Loucy (cell line): Measurements from ENCODE around the gene CGB3.
"Not testable (repeated sequence)": the region's sequence is repeated elsewhere in the genome, so short reads cannot be mapped to it uniquely, and the experiment has no call there.

ENCODE experiments used
- H2AFZ ChIP-seq: fragments of 200-600 bp; sonication (generic); 2 replicates; pipeline ENCODE4 v1.6.0; 2016; ENCODE audit warnings: antibody characterized with exemption, mild to moderate bottlenecking, low read length, moderate library complexity
- H3F3A ChIP-seq: fragments of 200-600 bp; 2 replicates; pipeline ENCODE4 v1.6.0; 2016; ENCODE audit warnings: antibody characterized with exemption, low read depth, mild to moderate bottlenecking
- H3K27me3 ChIP-seq: fragments of 200-600 bp; sonication (generic); 2 replicates; pipeline ENCODE4 v1.6.1; 2014; ENCODE audit warnings: low read length, mild to moderate bottlenecking; ENCODE audit not compliant: insufficient read depth, poor library complexity, severe bottlenecking
- H3K36me3 ChIP-seq: fragments of 200-600 bp; sonication (generic); 2 replicates; pipeline ENCODE4 v1.6.1; 2016; ENCODE audit warnings: low read length; ENCODE audit not compliant: insufficient read depth
- H3K4me1 ChIP-seq: fragments of 200-600 bp; sonication (generic); 2 replicates; pipeline ENCODE4 v1.5.1; 2014; ENCODE audit warnings: low read length, mild to moderate bottlenecking; ENCODE audit not compliant: insufficient read depth, poor library complexity, severe bottlenecking
- H3K4me2 ChIP-seq: fragments of 200-600 bp; sonication (generic); 2 replicates; pipeline ENCODE4 v1.6.0; 2014; ENCODE audit warnings: antibody characterized with exemption, low read length, low read depth, mild to moderate bottlenecking; ENCODE audit not compliant: poor library complexity, severe bottlenecking
- H3K4me3 ChIP-seq: fragments of 200-600 bp; sonication (generic); 2 replicates; pipeline ENCODE4 v1.5.1; 2014; ENCODE audit warnings: low read length, mild to moderate bottlenecking, mixed read lengths; ENCODE audit not compliant: poor library complexity, severe bottlenecking
- H3K79me2 ChIP-seq: fragments of 200-600 bp; sonication (generic); 2 replicates; pipeline ENCODE4 v1.6.1; 2014; ENCODE audit warnings: low read length; ENCODE audit not compliant: insufficient read depth
- H3K9ac ChIP-seq: fragments of 200-600 bp; sonication (generic); 2 replicates; pipeline ENCODE4 v1.6.0; 2014; ENCODE audit warnings: mild to moderate bottlenecking, low read depth, low read length, moderate library complexity; ENCODE audit not compliant: poor library complexity, severe bottlenecking
- H3K9me2 ChIP-seq: fragments of 200-600 bp; sonication (generic); replicated peaks from 2 replicates; pipeline ENCODE4 v1.6.1; 2016; ENCODE audit warnings: low read depth, low read length, mixed read lengths
- H3K9me3 ChIP-seq: fragments of 200-600 bp; sonication (generic); 2 replicates; pipeline ENCODE4 v1.6.1; 2014; ENCODE audit warnings: mild to moderate bottlenecking, antibody characterized with exemption, low read length, low read depth; ENCODE audit not compliant: insufficient read depth
- H4K20me1 ChIP-seq: fragments of 200-600 bp; sonication (generic); 2 replicates; pipeline ENCODE4 v1.6.0; 2014; ENCODE audit warnings: antibody characterized with exemption, low read length, mild to moderate bottlenecking; ENCODE audit not compliant: insufficient read depth, poor library complexity, severe bottlenecking
- TF ChIP-seq, protein P1 (sequence below): fragments of 200-600 bp; sonication (generic); conservative IDR thresholded peaks from 2 replicates; pipeline ENCODE4 v1.5.1; 2014; ENCODE audit warnings: mild to moderate bottlenecking, antibody characterized with exemption, low read length

CGB3 gene

DNA sequence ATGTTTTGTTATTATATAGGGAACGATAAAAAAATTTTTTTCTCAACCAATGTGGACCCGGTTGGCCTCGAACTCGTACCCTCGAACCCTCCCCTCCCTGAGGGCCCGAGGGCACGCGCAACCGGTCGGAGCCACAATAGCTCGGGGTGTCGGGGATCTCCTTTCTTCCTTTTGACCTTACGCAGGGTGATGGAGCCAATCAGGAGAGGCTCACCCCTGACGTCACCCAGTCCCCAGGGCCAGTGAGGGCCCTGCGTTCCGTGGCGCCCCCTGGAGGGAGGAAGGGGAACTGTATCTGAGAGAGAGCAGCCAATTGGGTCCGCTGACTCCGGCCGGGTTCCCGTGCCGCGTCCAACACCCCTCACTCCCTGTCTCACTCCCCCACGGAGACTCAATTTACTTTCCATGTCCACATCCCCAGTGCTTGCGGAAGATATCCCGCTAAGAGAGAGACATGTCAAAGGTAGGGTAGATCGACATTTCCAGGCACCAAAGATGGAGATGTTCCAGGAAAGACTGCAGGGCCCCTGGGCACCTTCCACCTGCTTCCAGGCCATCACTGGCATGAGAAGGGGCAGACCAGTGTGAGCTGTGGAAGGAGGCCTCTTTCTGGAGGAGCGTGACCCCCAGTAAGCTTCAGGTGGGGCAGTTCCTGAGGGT lies 7.6 kb upstream of the CGB3 start, which contains the start of gene CGB2:
TSS of gene CGB2 (plus strand) at position 249 of the 660 bp plus-strand sequence. CDS start at position 455, 206 bp downstream.
- H3K4me3 ChIP-seq, H3K9me3 ChIP-seq, H4K20me1 ChIP-seq, H3K4me2 ChIP-seq, H3K4me1 ChIP-seq, H3K36me3 ChIP-seq, H3F3A ChIP-seq, H3K9ac ChIP-seq, H3K79me2 ChIP-seq, H3K9me2 ChIP-seq, H2AFZ ChIP-seq, H3K27me3 ChIP-seq: not testable (repeated sequence)
- TF ChIP-seq, protein P1, sequence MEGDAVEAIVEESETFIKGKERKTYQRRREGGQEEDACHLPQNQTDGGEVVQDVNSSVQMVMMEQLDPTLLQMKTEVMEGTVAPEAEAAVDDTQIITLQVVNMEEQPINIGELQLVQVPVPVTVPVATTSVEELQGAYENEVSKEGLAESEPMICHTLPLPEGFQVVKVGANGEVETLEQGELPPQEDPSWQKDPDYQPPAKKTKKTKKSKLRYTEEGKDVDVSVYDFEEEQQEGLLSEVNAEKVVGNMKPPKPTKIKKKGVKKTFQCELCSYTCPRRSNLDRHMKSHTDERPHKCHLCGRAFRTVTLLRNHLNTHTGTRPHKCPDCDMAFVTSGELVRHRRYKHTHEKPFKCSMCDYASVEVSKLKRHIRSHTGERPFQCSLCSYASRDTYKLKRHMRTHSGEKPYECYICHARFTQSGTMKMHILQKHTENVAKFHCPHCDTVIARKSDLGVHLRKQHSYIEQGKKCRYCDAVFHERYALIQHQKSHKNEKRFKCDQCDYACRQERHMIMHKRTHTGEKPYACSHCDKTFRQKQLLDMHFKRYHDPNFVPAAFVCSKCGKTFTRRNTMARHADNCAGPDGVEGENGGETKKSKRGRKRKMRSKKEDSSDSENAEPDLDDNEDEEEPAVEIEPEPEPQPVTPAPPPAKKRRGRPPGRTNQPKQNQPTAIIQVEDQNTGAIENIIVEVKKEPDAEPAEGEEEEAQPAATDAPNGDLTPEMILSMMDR: peak; percentile 56

GRCh38 chr19:49030323-49030722 lies 6.2 kb upstream of the CGB3 start:
- H4K20me1 ChIP-seq, H3K4me2 ChIP-seq, H3K27me3 ChIP-seq, H3K79me2 ChIP-seq, H3F3A ChIP-seq, H3K9ac ChIP-seq, H3K4me3 ChIP-seq, H3K9me2 ChIP-seq, H3K36me3 ChIP-seq, H3K4me1 ChIP-seq, H2AFZ ChIP-seq, H3K9me3 ChIP-seq: not testable (repeated sequence)

- H3K79me2 ChIP-seq, H4K20me1 ChIP-seq, H3K36me3 ChIP-seq, H3K4me3 ChIP-seq, H3K9me2 ChIP-seq, H2AFZ ChIP-seq, H3K4me2 ChIP-seq, H3K4me1 ChIP-seq, H3K9ac ChIP-seq, H3K27me3 ChIP-seq, H3K9me3 ChIP-seq, H3F3A ChIP-seq: not testable (repeated sequence)
Observed at GRCh38 chr19:49029749-49030148, 5.6 kb upstream of the CGB3 start.

GRCh38 chr19:49028686-49029085 lies 4.6 kb upstream of the CGB3 start:
- not testable (repeated sequence) for H3K4me3 ChIP-seq, H3K36me3 ChIP-seq, H3K9ac ChIP-seq, H3K4me2 ChIP-seq, H3K9me2 ChIP-seq, H3K4me1 ChIP-seq, H2AFZ ChIP-seq, H3K27me3 ChIP-seq, H3K9me3 ChIP-seq, H4K20me1 ChIP-seq, H3K79me2 ChIP-seq, H3F3A ChIP-seq

- not testable (repeated sequence) for H3F3A ChIP-seq, H3K79me2 ChIP-seq, H3K4me2 ChIP-seq, H3K27me3 ChIP-seq, H2AFZ ChIP-seq, H3K36me3 ChIP-seq, H3K9me2 ChIP-seq, H3K9me3 ChIP-seq, H4K20me1 ChIP-seq, H3K9ac ChIP-seq, H3K4me3 ChIP-seq, H3K4me1 ChIP-seq
Observed at GRCh38 chr19:49025599-49025998, 1.5 kb upstream of the CGB3 start.

GRCh38 chr19:49025088-49025487 lies 955 bp upstream of the CGB3 start:
- H2AFZ ChIP-seq, H3K4me3 ChIP-seq, H3K9ac ChIP-seq, H3K27me3 ChIP-seq, H3K9me2 ChIP-seq, H3K36me3 ChIP-seq, H3K4me1 ChIP-seq, H3K9me3 ChIP-seq, H3F3A ChIP-seq, H4K20me1 ChIP-seq, H3K79me2 ChIP-seq, H3K4me2 ChIP-seq: not testable (repeated sequence)
